Measurements from ENCODE around the gene PHKB. TPM values are rescaled to one million over a fixed set of nuclear protein-coding genes. Genes with fewer than 3 reads are reported as not detected.

The PHKB gene
- total and polyA plus RNA-seq, 7 experiments from 2014 or later = 23.9 to 82.9 (median 48.9) TPM

DNA sequence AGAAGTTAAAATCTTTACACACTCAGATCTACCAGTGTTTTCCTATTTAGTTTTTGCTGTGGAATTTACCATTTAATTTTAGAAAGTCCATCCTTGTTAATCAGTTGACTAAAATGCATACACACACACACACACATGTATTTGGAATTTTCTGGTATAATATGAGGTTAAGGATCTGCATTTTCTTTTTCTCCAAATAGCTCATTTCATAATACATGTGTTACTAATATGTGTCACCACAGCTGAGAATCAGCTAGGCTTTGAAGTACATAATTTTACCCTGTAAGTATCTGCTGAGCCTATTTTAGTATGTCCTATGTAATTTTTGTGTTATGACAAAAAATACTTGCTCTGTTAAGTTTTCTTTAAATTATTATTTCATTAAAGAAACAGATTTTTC lies 143.2 kb downstream of the PHKB start:
- H3K4me3 ChIP-seq (ENCODE audit: low read length) = no peak overlapping the region
- ChIA-PET CTCF (no interaction called here), POLR2A (no interaction called here)
- no peak overlapping the region for H3K27ac ChIP-seq (ENCODE audit: low read depth, low read length)
- peaks cover 0 to 12% (median 0%) of the 10 kb centered on the region in 3 experiments for H3K36me3 ChIP-seq (ENCODE audit: control insufficient read depth in 2 of 3, insufficient read depth in 3 of 3, low read length in 3 of 3)
- ATAC-seq (no peak), DNase-seq (no peak)
- Mint-ChIP-seq H3K27ac (peak overlapping the region in 1 of 9 donors; percentile 13), H3K4me3 (no peak overlapping the region), H3K27me3 (no peaks in the 10 kb centered on the region), H3K4me1 (peaks cover 0 to 8% (median 4%) of the 10 kb centered on the region in 7 donors), H3K9me3 (peaks cover 0 to 15% (median 3%) of the 10 kb centered on the region in 11 donors), H3K36me3 (peaks cover 10 to 61% (median 50%) of the 10 kb centered on the region in 5 donors)
- no peaks in the 10 kb centered on the region for H3K9me3 ChIP-seq (ENCODE audit: control insufficient read depth in 2 of 3, low read length in 3 of 3)
- H3K27me3 ChIP-seq (ENCODE audit: control insufficient read depth in 2 of 2, insufficient read depth in 2 of 2, low read length in 2 of 2) = no peaks in the 10 kb centered on the region
- intact Hi-C loops (cut with micrococcal nuclease) = no loop called here
- no peaks in the 10 kb centered on the region for H3K4me1 ChIP-seq (ENCODE audit: control insufficient read depth in 2 of 2, insufficient read depth in 2 of 2, low read length in 2 of 2)

DNA sequence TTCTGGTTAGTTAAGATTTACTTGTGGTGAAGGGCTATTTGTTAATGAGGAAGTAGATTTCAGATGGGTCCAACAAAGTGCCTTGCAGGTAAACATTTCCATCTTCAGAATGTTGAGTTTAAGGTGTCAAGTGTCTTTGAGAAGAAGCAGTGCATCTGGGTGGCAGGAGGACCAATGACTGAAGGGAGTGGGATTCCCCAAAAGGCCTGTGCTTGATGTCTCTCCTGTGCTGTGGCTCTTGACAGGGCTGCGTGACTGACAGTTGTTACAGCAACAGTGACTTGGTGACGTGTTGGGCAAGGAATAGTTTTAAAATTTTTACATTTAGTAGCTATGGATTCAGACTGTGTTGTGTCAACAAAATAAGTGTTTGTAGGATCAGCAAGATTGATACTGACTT lies 149.9 kb downstream of the PHKB start:
- POLR2A ChIA-PET = no interaction called here

GRCh38 chr16:47611848-47612493 lies 150.8 kb downstream of the PHKB start:
- Mint-ChIP-seq H3K4me1 (peaks cover 0 to 5% (median 0%) of the 10 kb centered on the region in 7 donors), H3K27me3 (no peaks in the 10 kb centered on the region), H3K36me3 (peaks cover 27 to 81% (median 67%) of the 10 kb centered on the region in 5 donors), H3K9me3 (peaks cover 0 to 15% (median 3%) of the 10 kb centered on the region in 11 donors), H3K4me3 (no peak overlapping the region), H3K27ac (no peak overlapping the region)
- no peak overlapping the region for H3K4me3 ChIP-seq (ENCODE audit: low read length)
- no peaks in the 10 kb centered on the region for H3K4me1 ChIP-seq (ENCODE audit: control insufficient read depth in 2 of 2, insufficient read depth in 2 of 2, low read length in 2 of 2)
- intact Hi-C loops (cut with micrococcal nuclease) = no loop called here
- H3K36me3 ChIP-seq (ENCODE audit: control insufficient read depth in 2 of 3, insufficient read depth in 3 of 3, low read length in 3 of 3) = peaks cover 0 to 26% (median 0%) of the 10 kb centered on the region in 3 experiments
- no peak for ATAC-seq
- no peak for DNase-seq
- no peaks in the 10 kb centered on the region for H3K27me3 ChIP-seq (ENCODE audit: control insufficient read depth in 2 of 2, insufficient read depth in 2 of 2, low read length in 2 of 2)
- CTCF ChIA-PET = no interaction called here
- POLR2A ChIA-PET = no interaction called here
- H3K27ac ChIP-seq (ENCODE audit: low read depth, low read length) = no peak overlapping the region
- H3K9me3 ChIP-seq (ENCODE audit: control insufficient read depth in 2 of 3, low read length in 3 of 3) = no peaks in the 10 kb centered on the region

More for the DNA sequence above, 149.9 kb downstream of the PHKB start:
- no peak overlapping the region for H3K27ac ChIP-seq (ENCODE audit: low read depth, low read length)
- Mint-ChIP-seq H3K27me3 (no peaks in the 10 kb centered on the region), H3K36me3 (peaks cover 27 to 89% (median 76%) of the 10 kb centered on the region in 5 donors), H3K4me3 (no peak overlapping the region), H3K27ac (no peak overlapping the region), H3K4me1 (peaks cover 0 to 5% (median 0%) of the 10 kb centered on the region in 7 donors), H3K9me3 (peaks cover 0 to 15% (median 3%) of the 10 kb centered on the region in 11 donors)
- no peaks in the 10 kb centered on the region for H3K9me3 ChIP-seq (ENCODE audit: control insufficient read depth in 2 of 3, low read length in 3 of 3)
- H3K4me1 ChIP-seq (ENCODE audit: control insufficient read depth in 2 of 2, insufficient read depth in 2 of 2, low read length in 2 of 2) = no peaks in the 10 kb centered on the region
- DNase-seq = no peak
- peaks cover 0 to 31% (median 0%) of the 10 kb centered on the region in 3 experiments for H3K36me3 ChIP-seq (ENCODE audit: control insufficient read depth in 2 of 3, insufficient read depth in 3 of 3, low read length in 3 of 3)
- no peak overlapping the region for H3K4me3 ChIP-seq (ENCODE audit: low read length)
- ATAC-seq = no peak
- H3K27me3 ChIP-seq (ENCODE audit: control insufficient read depth in 2 of 2, insufficient read depth in 2 of 2, low read length in 2 of 2) = no peaks in the 10 kb centered on the region
- intact Hi-C loops (cut with micrococcal nuclease) = no loop called here
- CTCF ChIA-PET = no interaction called here

DNA sequence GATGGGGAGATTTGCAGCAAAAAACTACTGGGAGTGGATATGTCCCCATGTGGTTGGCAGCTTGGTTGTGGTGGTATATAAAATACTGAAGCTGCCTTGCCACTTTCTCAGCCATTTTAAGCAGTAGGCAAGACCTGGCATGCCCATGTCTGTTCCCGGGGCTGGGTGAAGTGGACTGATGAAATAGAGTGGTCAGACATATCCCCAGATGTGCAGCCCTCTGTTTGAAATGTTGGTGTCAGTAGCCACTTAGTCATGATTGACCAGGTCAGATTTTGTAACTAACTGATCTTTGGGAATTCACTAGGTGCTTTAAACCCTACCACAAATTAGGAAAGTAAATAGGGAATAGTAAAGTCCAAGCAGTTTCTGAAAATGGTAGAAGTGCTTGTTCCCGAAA lies 151.6 kb downstream of the PHKB start:
- ATAC-seq (no peak), DNase-seq (no peak)
- H3K4me1 Mint-ChIP-seq = peaks cover 0 to 5% (median 0%) of the 10 kb centered on the region in 7 donors
- H3K9me3 Mint-ChIP-seq = peaks cover 0 to 10% (median under 1%) of the 10 kb centered on the region in 11 donors
- no peaks in the 10 kb centered on the region for H3K9me3 ChIP-seq (ENCODE audit: control insufficient read depth in 2 of 3, low read length in 3 of 3)
- H3K4me3 ChIP-seq (ENCODE audit: low read length) = no peak overlapping the region
- peaks cover 24 to 77% (median 64%) of the 10 kb centered on the region in 5 donors for H3K36me3 Mint-ChIP-seq
- H3K27ac ChIP-seq (ENCODE audit: low read depth, low read length) = no peak overlapping the region
- H3K4me1 ChIP-seq (ENCODE audit: control insufficient read depth in 2 of 2, insufficient read depth in 2 of 2, low read length in 2 of 2) = no peaks in the 10 kb centered on the region
- no peaks in the 10 kb centered on the region for H3K27me3 Mint-ChIP-seq
- peaks cover 0 to 26% (median 0%) of the 10 kb centered on the region in 3 experiments for H3K36me3 ChIP-seq (ENCODE audit: control insufficient read depth in 2 of 3, insufficient read depth in 3 of 3, low read length in 3 of 3)
- CTCF ChIA-PET = no interaction called here
- POLR2A ChIA-PET = no interaction called here
- no peak overlapping the region for H3K4me3 Mint-ChIP-seq
- H3K27ac Mint-ChIP-seq = no peak overlapping the region
- H3K27me3 ChIP-seq (ENCODE audit: control insufficient read depth in 2 of 2, insufficient read depth in 2 of 2, low read length in 2 of 2) = no peaks in the 10 kb centered on the region
- intact Hi-C loops (cut with micrococcal nuclease) = no loop called here

DNA sequence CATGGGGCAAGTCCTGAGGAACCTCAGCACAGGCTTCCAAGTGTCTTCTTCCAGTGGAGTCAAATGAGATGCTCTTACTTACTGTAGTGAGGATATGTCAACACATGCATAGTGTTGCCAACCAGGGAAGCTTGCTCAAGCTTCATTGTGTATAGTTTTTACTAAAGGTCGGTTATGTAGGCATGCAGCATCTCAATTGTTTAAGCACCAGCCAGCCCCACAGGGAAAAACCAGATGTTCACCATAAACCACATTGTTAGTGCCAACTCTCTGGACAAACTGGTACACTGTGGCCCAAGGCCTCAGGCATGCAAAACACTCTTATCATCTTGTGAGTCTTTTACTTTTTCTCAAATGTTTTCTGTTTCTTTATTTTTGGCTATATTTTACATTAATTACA lies 152.1 kb downstream of the PHKB start:
- Mint-ChIP-seq H3K27me3 (no peaks in the 10 kb centered on the region), H3K9me3 (peaks cover 0 to 5% (median 0%) of the 10 kb centered on the region in 11 donors), H3K4me1 (peaks cover 0 to 10% (median 0%) of the 10 kb centered on the region in 7 donors), H3K4me3 (no peak overlapping the region), H3K36me3 (peaks cover 24 to 76% (median 62%) of the 10 kb centered on the region in 5 donors), H3K27ac (no peak overlapping the region)
- Histone ChIP-seq H3K36me3 (ENCODE audit: control insufficient read depth in 2 of 3, insufficient read depth in 3 of 3, low read length in 3 of 3) (peaks cover 0 to 26% (median 0%) of the 10 kb centered on the region in 3 experiments), H3K4me3 (ENCODE audit: low read length) (no peak overlapping the region), H3K27ac (ENCODE audit: low read depth, low read length) (no peak overlapping the region), H3K4me1 (ENCODE audit: control insufficient read depth in 2 of 2, insufficient read depth in 2 of 2, low read length in 2 of 2) (no peaks in the 10 kb centered on the region), H3K9me3 (ENCODE audit: control insufficient read depth in 2 of 3, low read length in 3 of 3) (no peaks in the 10 kb centered on the region), H3K27me3 (ENCODE audit: control insufficient read depth in 2 of 2, insufficient read depth in 2 of 2, low read length in 2 of 2) (no peaks in the 10 kb centered on the region)
- DNase-seq = no peak
- intact Hi-C loops (cut with micrococcal nuclease) = no loop called here
- POLR2A ChIA-PET = no interaction called here
- CTCF ChIA-PET = no interaction called here
- ATAC-seq = no peak

DNA sequence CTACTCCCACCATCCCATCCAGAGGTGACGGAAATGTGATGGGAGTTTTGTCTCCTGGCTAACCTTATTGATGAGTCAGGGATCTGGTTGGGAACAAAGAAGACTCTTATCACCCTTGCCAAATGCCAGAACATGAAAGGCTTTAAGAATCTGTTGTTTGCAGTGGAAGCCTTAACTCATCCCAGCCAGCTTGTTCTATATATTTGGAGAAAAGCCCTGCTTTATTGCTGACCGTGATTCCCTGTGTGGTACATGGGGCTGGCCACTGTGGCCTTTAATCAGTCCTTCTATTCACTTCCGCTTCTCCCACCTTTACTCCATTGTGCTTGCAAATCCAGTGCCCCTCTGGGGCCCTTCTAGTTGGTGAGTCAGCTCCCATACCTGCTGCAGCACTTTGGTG lies 156.6 kb downstream of the PHKB start:
- H3K4me1 Mint-ChIP-seq = peaks cover 0 to 16% (median 0%) of the 10 kb centered on the region in 7 donors
- intact Hi-C loops (cut with micrococcal nuclease) = no loop called here
- peaks cover 0 to 53% (median 36%) of the 10 kb centered on the region in 5 donors for H3K36me3 Mint-ChIP-seq
- no peak overlapping the region for H3K4me3 Mint-ChIP-seq
- Histone ChIP-seq H3K27ac (ENCODE audit: low read depth, low read length) (no peak overlapping the region), H3K4me3 (ENCODE audit: low read length) (no peak overlapping the region), H3K4me1 (ENCODE audit: control insufficient read depth in 2 of 2, insufficient read depth in 2 of 2, low read length in 2 of 2) (no peaks in the 10 kb centered on the region), H3K36me3 (ENCODE audit: control insufficient read depth in 2 of 3, insufficient read depth in 3 of 3, low read length in 3 of 3) (peaks cover 0 to 7% (median 0%) of the 10 kb centered on the region in 3 experiments), H3K27me3 (ENCODE audit: control insufficient read depth in 2 of 2, insufficient read depth in 2 of 2, low read length in 2 of 2) (no peaks in the 10 kb centered on the region), H3K9me3 (ENCODE audit: control insufficient read depth in 2 of 3, low read length in 3 of 3) (no peaks in the 10 kb centered on the region)
- CTCF ChIA-PET = no interaction called here
- POLR2A ChIA-PET = no interaction called here
- no peak for ATAC-seq
- H3K9me3 Mint-ChIP-seq = peaks cover 0 to 4% (median 0%) of the 10 kb centered on the region in 11 donors
- DNase-seq = no peak
- H3K27me3 Mint-ChIP-seq = no peaks in the 10 kb centered on the region
- H3K27ac Mint-ChIP-seq = peak overlapping the region in 1 of 9 donors; percentile 42
